ENCODE measurements around the gene MXRA8. TPM values are rescaled to one million over a fixed set of nuclear protein-coding genes. Genes with fewer than 3 reads are reported as not detected.

Gene MXRA8
- total and polyA plus RNA-seq, 2 donors from 2014 or later: 26.0 to 64.7 TPM

- Histone ChIP-seq H3K4me3 (ENCODE audit: low read length in 3 of 3) (peak overlapping the region; percentile 12 to 76 (median 70)), H3K36me3 (ENCODE audit: control insufficient read depth in 2 of 3, insufficient read depth in 3 of 3, low read length in 3 of 3) (no peaks in the 10 kb centered on the region), H3K9me3 (ENCODE audit: control insufficient read depth in 2 of 3, insufficient read depth in 1 of 3, low read length in 3 of 3) (no peaks in the 10 kb centered on the region), H3K27ac (ENCODE audit: low read depth in 2 of 2, low read length in 2 of 2) (peak overlapping the region; percentile 81 to 82), H3K27me3 (ENCODE audit: control insufficient read depth, insufficient read depth, low read length) (no peaks in the 10 kb centered on the region), H3K9ac (ENCODE audit: low read length in 3 of 3) (peak overlapping the region in 2 of 3 donors; percentile 77 to 78), H3K4me1 (ENCODE audit: control insufficient read depth in 2 of 3, insufficient read depth in 2 of 3, low read depth in 1 of 3, low read length in 3 of 3) (peaks cover 0 to 30% (median 0%) of the 10 kb centered on the region in 3 donors)
- FAIRE-seq (no peak), DNase-seq (peak in 4 of 5 donors; percentile 35 to 82 (median 47))
- no peak for TF ChIP-seq CTCF (IDR thresholded peaks at IDR 0.05; ENCODE audit: borderline replicate concordance, extremely low read depth, insufficient read depth)
- intact Hi-C loops (cut with DNase I): no loop called here
Observed at GRCh38 chr1:1347663-1348419, 10.5 kb downstream of the MXRA8 start.

- Histone ChIP-seq H3K9me3 (ENCODE audit: control insufficient read depth in 2 of 3, insufficient read depth in 1 of 3, low read length in 3 of 3) (no peaks in the 10 kb centered on the region), H3K4me1 (ENCODE audit: control insufficient read depth in 2 of 3, insufficient read depth in 2 of 3, low read depth in 1 of 3, low read length in 3 of 3) (peaks cover 0 to 26% (median 0%) of the 10 kb centered on the region in 3 donors), H3K27ac (ENCODE audit: low read depth in 2 of 2, low read length in 2 of 2) (peak overlapping the region; percentile 81 to 82), H3K4me3 (ENCODE audit: low read length in 3 of 3) (peak overlapping the region in 1 of 3 donors; percentile 76), H3K36me3 (ENCODE audit: control insufficient read depth in 2 of 3, insufficient read depth in 3 of 3, low read length in 3 of 3) (no peaks in the 10 kb centered on the region), H3K9ac (ENCODE audit: low read length in 3 of 3) (peak overlapping the region in 1 of 3 donors; percentile 78), H3K27me3 (ENCODE audit: control insufficient read depth, insufficient read depth, low read length) (no peaks in the 10 kb centered on the region)
- intact Hi-C loops (cut with DNase I): no loop called here
- TF ChIP-seq CTCF (IDR thresholded peaks at IDR 0.05; ENCODE audit: borderline replicate concordance, extremely low read depth, insufficient read depth): no peak
- no peak for FAIRE-seq
- DNase-seq: peak in 1 of 5 donors; percentile 64
Observed at GRCh38 chr1:1347026-1347595, 11.2 kb downstream of the MXRA8 start.

GRCh38 chr1:1346501-1346890 lies 11.9 kb downstream of the MXRA8 start:
- H3K9ac ChIP-seq (ENCODE audit: low read length in 3 of 3): no peak overlapping the region
- H3K36me3 ChIP-seq (ENCODE audit: control insufficient read depth in 2 of 3, insufficient read depth in 3 of 3, low read length in 3 of 3): peaks cover 0 to under 1% (median 0%) of the 10 kb centered on the region in 3 donors
- peaks cover 0 to 24% (median 0%) of the 10 kb centered on the region in 3 donors for H3K4me1 ChIP-seq (ENCODE audit: control insufficient read depth in 2 of 3, insufficient read depth in 2 of 3, low read depth in 1 of 3, low read length in 3 of 3)
- no peak for FAIRE-seq
- no peak for DNase-seq
- H3K27me3 ChIP-seq (ENCODE audit: control insufficient read depth, insufficient read depth, low read length): no peaks in the 10 kb centered on the region
- no peak overlapping the region for H3K4me3 ChIP-seq (ENCODE audit: low read length in 3 of 3)
- H3K27ac ChIP-seq (ENCODE audit: low read depth in 2 of 2, low read length in 2 of 2): no peak overlapping the region
- H3K9me3 ChIP-seq (ENCODE audit: control insufficient read depth in 2 of 3, insufficient read depth in 1 of 3, low read length in 3 of 3): no peaks in the 10 kb centered on the region
- TF ChIP-seq CTCF (IDR thresholded peaks at IDR 0.05; ENCODE audit: borderline replicate concordance, extremely low read depth, insufficient read depth): no peak
- intact Hi-C loops (cut with DNase I): no loop called here

Measured in kidney (tissue), 14 donors.